ENCODE data around the gene FBXL16. TPM values are rescaled to one million over a fixed set of nuclear protein-coding genes. Genes with fewer than 3 reads are reported as not detected.
"Not testable (repeated sequence)": the region's sequence is repeated elsewhere in the genome, so short reads cannot be mapped to it uniquely, and the experiment has no call there.

Gene FBXL16
- total RNA-seq, 1 donor from 2014 or later, result not detected

DNA sequence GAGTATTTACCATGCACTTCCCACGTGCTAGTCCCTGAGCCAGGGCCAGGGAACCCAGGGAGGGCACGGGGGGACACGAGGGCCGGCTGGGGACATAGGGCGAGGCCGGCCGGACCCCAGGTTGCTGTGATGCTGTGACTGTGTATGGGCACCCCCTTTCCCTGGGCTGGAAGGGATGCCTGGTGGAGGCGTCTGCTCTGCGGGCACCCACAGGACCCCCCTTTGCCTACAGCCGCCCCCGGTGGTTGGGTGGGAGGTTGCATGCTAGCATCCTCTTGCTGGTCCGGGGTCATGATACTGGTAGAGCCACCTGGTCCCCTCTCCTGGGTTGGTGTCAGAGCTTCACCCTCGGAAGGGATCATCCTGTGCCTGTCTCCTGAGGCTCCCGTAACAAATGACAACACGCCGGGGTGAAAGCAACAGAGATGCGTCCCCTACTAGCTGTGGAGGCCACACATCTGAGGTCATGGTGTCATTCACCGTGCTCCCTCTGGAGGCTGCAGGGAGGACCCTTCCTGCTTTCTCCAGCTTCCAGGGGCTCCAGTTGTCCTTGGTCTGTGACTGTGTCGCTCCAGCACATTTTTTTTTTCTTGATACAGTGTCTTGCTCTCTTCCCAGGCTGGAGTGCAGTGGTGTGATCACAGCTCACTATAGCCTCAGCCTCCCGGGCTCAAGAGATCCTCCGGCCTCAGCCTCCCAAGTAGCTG is 38.3 kb upstream of the FBXL16 start:
- H3K27ac ChIP-seq, result no peak overlapping the region
- peaks cover 4 to 17% of the 10 kb centered on the region in 2 donors for H3K4me1 ChIP-seq
- TF ChIP-seq, protein P1, sequence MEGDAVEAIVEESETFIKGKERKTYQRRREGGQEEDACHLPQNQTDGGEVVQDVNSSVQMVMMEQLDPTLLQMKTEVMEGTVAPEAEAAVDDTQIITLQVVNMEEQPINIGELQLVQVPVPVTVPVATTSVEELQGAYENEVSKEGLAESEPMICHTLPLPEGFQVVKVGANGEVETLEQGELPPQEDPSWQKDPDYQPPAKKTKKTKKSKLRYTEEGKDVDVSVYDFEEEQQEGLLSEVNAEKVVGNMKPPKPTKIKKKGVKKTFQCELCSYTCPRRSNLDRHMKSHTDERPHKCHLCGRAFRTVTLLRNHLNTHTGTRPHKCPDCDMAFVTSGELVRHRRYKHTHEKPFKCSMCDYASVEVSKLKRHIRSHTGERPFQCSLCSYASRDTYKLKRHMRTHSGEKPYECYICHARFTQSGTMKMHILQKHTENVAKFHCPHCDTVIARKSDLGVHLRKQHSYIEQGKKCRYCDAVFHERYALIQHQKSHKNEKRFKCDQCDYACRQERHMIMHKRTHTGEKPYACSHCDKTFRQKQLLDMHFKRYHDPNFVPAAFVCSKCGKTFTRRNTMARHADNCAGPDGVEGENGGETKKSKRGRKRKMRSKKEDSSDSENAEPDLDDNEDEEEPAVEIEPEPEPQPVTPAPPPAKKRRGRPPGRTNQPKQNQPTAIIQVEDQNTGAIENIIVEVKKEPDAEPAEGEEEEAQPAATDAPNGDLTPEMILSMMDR (IDR thresholded peaks at IDR 0.05), result no peak
- no peaks in the 10 kb centered on the region for H3K27me3 ChIP-seq
- H3K4me3 ChIP-seq, result no peak overlapping the region
- no peaks in the 10 kb centered on the region for H3K9me3 ChIP-seq
- DNase-seq (ENCODE audit: low spot score in 2 of 2), result no peak
- H3K36me3 ChIP-seq, result no peaks in the 10 kb centered on the region
- intact Hi-C loops (cut with DNase I), result no loop called here

DNA sequence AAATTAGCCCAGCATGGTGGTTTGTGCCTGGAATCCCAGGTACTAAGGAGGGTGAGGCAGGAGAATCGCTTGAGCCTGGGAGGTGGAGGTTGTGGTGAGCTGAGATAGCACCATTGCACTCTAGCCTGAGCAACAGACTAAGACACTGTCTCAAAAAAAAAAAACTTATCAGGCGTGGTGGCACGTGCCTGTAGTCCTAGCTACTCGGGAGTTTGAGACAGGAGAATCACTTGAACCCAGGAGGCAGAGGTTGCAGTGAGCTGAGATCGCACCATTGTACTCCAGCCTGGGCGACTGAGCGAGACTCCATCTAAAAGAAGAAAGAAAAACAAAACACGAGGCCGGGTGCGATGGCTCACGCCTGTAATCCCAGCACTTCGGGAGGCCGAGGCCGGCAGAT is 37.3 kb upstream of the FBXL16 start:
- H3K27ac ChIP-seq; H3K9me3 ChIP-seq; DNase-seq (ENCODE audit: low spot score in 2 of 2); H3K36me3 ChIP-seq; H3K27me3 ChIP-seq; H3K4me3 ChIP-seq; intact Hi-C loops (cut with DNase I): not testable (repeated sequence)
- peaks cover 4 to 17% of the 10 kb centered on the region in 2 donors for H3K4me1 ChIP-seq

DNA sequence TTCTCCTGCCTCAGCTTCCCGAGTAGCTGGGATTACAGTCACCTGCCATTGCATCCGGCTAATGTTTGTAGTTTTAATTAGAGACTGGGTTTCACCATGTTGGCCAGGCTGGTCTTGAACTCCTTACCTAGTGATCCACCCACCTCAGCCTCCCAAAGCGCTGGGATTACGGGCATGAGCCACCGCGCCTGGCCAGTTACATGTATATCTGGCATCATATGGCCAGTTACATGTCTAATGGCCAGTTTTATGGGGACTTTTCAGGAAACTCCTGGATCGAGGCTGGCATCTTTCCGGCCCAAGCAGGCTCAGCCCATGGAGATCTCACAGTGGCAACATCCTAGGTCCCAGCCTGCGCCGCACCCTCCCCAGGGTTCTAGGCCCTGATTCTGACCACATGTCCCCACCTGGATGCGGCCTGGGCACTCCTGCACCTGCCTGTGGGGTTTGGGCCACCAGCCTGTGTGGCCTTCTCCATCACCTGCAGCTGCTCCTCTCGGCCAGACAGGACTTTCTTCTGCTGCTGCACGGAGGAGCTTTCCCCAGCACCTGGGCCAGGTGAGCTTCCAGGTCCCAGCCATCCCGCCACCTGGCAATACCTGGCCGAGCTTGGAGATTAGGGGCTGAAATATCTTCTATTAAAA is 36.5 kb upstream of the FBXL16 start:
- peaks cover 4 to 17% of the 10 kb centered on the region in 2 donors for H3K4me1 ChIP-seq
- TF ChIP-seq, protein P1 (IDR thresholded peaks at IDR 0.05), result no peak
- no peak overlapping the region for H3K4me3 ChIP-seq
- peaks cover under 1 to 10% of the 10 kb centered on the region in 2 donors for H3K36me3 ChIP-seq
- no peak for DNase-seq (ENCODE audit: low spot score in 2 of 2)
- H3K9me3 ChIP-seq, result no peaks in the 10 kb centered on the region
- no peak overlapping the region for H3K27ac ChIP-seq
- no peaks in the 10 kb centered on the region for H3K27me3 ChIP-seq
- intact Hi-C loops (cut with DNase I), result loop anchor here (2.0 kb wide), 2 partner anchors 27 to 47 kb away; partner anchors contain the start of genes CHTF18, METRN and RPUSD1

DNA sequence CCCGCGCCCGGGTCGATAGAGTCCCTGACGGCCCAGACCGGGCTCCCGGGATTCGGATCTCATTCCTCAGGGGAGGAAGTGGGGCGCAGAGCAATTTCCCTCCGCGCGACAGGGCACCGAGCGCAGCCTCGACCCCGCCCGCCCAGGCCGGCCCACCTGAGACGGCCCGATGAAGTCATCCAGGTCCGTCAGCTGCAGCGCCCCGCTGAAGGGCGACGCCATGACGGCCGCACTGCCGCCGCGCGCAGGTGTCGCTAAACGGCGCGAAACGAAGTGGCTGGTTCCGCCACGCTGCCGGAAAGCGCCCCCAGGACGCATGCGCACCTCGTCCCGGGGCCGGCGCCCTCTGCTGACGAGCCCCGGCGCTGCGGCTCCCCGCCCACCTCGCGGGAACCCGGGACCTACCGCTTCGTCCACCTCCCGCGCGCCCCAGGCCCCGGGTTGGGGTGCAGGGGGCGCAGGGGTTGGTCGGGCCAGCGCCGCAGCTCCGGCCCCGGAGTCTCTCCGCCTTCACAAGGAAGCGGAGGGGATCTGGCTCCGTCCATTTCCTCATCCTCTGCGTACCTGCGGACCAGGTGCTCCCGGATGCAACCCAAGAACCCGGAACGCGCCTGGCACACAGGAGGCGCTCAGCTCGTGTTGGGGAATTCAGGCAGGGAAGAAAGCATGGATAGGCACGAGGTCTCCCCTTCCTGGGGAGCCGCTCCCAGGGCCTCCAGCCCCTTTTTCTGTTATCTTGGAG is 35.3 kb upstream of the FBXL16 start, which contains the start of gene CIAO3:
Gene CIAO3, minus strand, starts transcription at position 234 of the 742 bp plus-strand sequence. Its CDS starts 12 bp downstream, at position 222.
- H3K27ac ChIP-seq, result peak within 1 kb of the TSS; percentile 39 to 46

DNA sequence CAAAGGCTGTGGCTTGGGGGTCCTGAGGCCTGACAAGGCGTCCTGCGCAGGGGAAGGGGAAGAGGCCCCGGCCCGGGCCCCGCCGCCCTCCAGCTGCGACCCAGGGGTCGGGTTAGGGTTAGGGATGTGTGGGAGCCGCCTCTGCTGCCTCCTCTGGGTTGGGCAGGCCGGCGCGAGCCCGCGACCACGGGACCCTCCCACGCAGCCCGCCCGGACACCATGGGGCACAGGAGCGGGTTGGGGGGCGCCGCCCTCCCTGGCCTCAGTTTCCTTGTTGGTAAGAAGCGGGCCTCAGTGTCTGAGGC is 34.8 kb upstream of the FBXL16 start:
- Histone ChIP-seq H3K27ac (peak overlapping the region; percentile 39 to 46), H3K4me1 (peaks cover 4 to 17% of the 10 kb centered on the region in 2 donors), H3K4me3 (peak overlapping the region; percentile 79 to 90), H3K36me3 (peaks cover 16 to 27% of the 10 kb centered on the region in 2 donors), H3K9me3 (no peaks in the 10 kb centered on the region), H3K27me3 (no peaks in the 10 kb centered on the region)
- intact Hi-C loops (cut with DNase I), result loop anchor here (2.0 kb wide), 2 partner anchors 26 to 48 kb away; partner anchors contain the start of genes CHTF18, METRN and RPUSD1
- DNase-seq (ENCODE audit: low spot score in 2 of 2), result no peak
- TF ChIP-seq, protein P1 (IDR thresholded peaks at IDR 0.05), result no peak

More for the DNA sequence above, 35.3 kb upstream of the FBXL16 start, which contains the start of gene CIAO3:
- intact Hi-C loops (cut with DNase I), result loop anchor here (2.0 kb wide), 2 partner anchors 26 to 48 kb away; partner anchors contain the start of genes CHTF18, METRN and RPUSD1
- Histone ChIP-seq H3K36me3 (peaks cover 10 to 22% of the 10 kb centered on the region in 2 donors), H3K4me1 (peaks cover 4 to 17% of the 10 kb centered on the region in 2 donors), H3K4me3 (peak within 1 kb of the TSS; percentile 79 to 90), H3K9me3 (no peaks in the 10 kb centered on the region), H3K27me3 (no peaks in the 10 kb centered on the region)
- peak; percentile 53 to 91 for DNase-seq (ENCODE audit: low spot score in 2 of 2)
- TF ChIP-seq, protein P1 (IDR thresholded peaks at IDR 0.05), result peak; percentile 91 to 98 (median 93)

Data from ascending aorta (tissue), 2 donors.